ENCODE data around the gene COL18A1.

Gene COL18A1

DNA sequence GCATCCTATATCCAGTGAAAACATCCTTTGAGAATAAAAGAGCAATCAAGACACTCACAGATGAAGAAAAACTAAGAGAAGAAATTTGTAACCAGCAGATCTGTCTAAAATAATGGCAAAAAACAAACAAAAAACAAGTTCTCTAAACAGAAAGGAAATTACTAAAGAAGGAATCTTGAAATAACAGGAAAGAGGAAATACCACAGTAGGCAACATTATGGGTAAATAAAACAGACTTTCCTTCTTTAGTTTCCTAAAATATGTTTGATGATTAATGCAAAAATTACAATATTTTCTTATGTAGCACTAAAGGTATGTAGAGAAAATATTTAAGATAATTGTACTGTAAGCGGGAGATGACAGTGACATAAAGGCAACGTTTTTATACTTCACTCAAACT is 113.8 kb downstream of the COL18A1 start:
- Histone ChIP-seq H3K27ac (no peak overlapping the region), H3K27me3 (replicated peaks) (no peaks in the 10 kb centered on the region), H3K4me3 (ENCODE audit: low read depth, low read length) (no peak overlapping the region), H3K36me3 (replicated peaks) (peaks cover 2% of the 10 kb centered on the region)
- DNase-seq: no peak
- TF ChIP-seq, protein P1, sequence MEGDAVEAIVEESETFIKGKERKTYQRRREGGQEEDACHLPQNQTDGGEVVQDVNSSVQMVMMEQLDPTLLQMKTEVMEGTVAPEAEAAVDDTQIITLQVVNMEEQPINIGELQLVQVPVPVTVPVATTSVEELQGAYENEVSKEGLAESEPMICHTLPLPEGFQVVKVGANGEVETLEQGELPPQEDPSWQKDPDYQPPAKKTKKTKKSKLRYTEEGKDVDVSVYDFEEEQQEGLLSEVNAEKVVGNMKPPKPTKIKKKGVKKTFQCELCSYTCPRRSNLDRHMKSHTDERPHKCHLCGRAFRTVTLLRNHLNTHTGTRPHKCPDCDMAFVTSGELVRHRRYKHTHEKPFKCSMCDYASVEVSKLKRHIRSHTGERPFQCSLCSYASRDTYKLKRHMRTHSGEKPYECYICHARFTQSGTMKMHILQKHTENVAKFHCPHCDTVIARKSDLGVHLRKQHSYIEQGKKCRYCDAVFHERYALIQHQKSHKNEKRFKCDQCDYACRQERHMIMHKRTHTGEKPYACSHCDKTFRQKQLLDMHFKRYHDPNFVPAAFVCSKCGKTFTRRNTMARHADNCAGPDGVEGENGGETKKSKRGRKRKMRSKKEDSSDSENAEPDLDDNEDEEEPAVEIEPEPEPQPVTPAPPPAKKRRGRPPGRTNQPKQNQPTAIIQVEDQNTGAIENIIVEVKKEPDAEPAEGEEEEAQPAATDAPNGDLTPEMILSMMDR (IDR thresholded peaks at IDR 0.05; ENCODE audit: low read depth, low read length, missing control alignments): no peak
- in situ Hi-C loops (cut with HindIII; ENCODE audit: low pct_ligation_motif_present, low sequenced_read_pairs): no loop called here

DNA sequence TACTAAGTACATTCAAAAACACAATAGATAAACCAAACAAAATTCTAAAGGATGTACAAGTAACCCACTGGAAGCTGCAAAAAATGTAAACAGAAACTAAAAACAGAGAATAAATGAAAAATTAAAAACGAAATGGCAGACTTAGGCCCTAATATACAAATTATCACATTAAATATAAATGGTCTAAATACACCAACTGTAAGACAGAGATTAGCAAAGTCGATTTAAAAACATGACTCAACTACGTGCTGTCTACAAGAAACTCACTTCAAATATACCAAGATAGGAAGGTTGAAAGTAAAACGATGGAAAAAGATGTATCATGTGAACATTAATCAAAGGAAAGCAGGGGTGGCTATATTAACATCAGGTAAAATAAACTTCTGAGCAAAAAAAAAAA is 114.2 kb downstream of the COL18A1 start:
- in situ Hi-C loops (cut with HindIII; ENCODE audit: low pct_ligation_motif_present, low sequenced_read_pairs): no loop called here
- TF ChIP-seq, protein P1 (IDR thresholded peaks at IDR 0.05; ENCODE audit: low read depth, low read length, missing control alignments): no peak
- no peak overlapping the region for H3K27ac ChIP-seq
- H3K36me3 ChIP-seq (replicated peaks): no peaks in the 10 kb centered on the region
- no peak for DNase-seq
- H3K4me3 ChIP-seq (ENCODE audit: low read depth, low read length): no peak overlapping the region
- no peaks in the 10 kb centered on the region for H3K27me3 ChIP-seq (replicated peaks)

DNA sequence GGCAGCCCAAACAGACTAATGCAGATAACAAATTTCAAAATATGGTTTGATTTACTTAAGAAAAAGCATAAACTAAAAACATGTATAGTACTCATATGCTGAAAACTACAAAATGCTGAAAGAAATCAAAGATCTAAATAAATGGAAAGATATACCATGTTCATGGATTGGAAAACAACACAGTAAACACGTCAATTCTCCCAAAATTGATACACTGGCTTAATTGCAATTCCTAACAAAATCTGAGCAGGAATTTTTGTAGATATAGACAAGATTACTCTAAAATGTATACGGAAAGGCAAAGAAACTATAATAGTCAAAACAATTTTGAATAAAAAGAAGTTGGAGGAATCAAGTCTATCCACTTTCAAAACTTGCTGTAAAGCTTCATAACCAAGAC is 116.3 kb downstream of the COL18A1 start:
- in situ Hi-C loops (cut with HindIII; ENCODE audit: low pct_ligation_motif_present, low sequenced_read_pairs): no loop called here
- Histone ChIP-seq H3K36me3 (replicated peaks) (no peaks in the 10 kb centered on the region), H3K27me3 (replicated peaks) (no peaks in the 10 kb centered on the region), H3K4me3 (ENCODE audit: low read depth, low read length) (no peak overlapping the region), H3K27ac (no peak overlapping the region)
- TF ChIP-seq, protein P1 (IDR thresholded peaks at IDR 0.05; ENCODE audit: low read depth, low read length, missing control alignments): no peak
- no peak for DNase-seq

DNA sequence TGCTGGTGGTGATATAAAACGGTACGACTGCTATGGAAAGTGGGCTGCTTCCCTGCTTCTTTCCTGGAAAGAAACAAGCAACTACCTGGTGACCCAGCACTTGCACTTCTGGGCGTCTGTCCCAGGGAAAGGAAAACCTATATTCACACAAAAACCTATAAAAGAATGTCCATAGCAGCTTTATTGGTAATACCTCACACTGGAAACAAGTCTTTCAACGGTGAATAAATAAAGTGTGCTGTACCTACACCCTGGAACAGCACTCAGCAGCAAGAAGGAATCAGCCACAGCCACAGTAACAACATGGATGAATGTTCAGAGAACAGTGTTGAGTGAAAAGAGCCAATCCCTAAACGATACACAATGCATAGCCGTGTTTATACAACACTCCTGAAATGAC is 117.4 kb downstream of the COL18A1 start:
- Histone ChIP-seq H3K27ac (no peak overlapping the region), H3K4me3 (ENCODE audit: low read depth, low read length) (no peak overlapping the region), H3K27me3 (replicated peaks) (no peaks in the 10 kb centered on the region), H3K36me3 (replicated peaks) (no peaks in the 10 kb centered on the region)
- no peak for DNase-seq
- TF ChIP-seq, protein P1 (IDR thresholded peaks at IDR 0.05; ENCODE audit: low read depth, low read length, missing control alignments): no peak
- in situ Hi-C loops (cut with HindIII; ENCODE audit: low pct_ligation_motif_present, low sequenced_read_pairs): no loop called here

DNA sequence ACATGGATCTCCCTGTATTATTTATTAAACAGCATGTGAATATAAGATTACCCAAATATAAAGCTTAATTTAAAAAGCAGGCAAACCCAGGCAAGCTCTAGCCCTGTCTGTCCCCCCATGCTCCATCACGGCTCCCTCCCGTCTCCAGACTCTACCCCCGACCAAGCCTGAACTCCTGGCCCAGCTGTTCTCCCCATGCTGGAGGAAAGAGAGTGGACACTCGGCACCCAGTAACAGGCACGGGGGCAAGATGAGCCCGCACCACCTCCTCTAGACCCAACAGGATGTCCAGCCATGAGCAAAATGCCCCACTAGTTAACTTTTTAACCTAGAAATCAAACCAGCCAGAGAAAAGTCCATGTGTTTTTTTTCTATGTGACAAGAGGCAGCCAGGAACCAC is 118.0 kb downstream of the COL18A1 start:
- no peak overlapping the region for H3K4me3 ChIP-seq (ENCODE audit: low read depth, low read length)
- H3K27ac ChIP-seq: no peak overlapping the region
- TF ChIP-seq, protein P1 (IDR thresholded peaks at IDR 0.05; ENCODE audit: low read depth, low read length, missing control alignments): no peak
- in situ Hi-C loops (cut with HindIII; ENCODE audit: low pct_ligation_motif_present, low sequenced_read_pairs): no loop called here
- H3K36me3 ChIP-seq (replicated peaks): no peaks in the 10 kb centered on the region
- no peak for DNase-seq
- no peaks in the 10 kb centered on the region for H3K27me3 ChIP-seq (replicated peaks)

DNA sequence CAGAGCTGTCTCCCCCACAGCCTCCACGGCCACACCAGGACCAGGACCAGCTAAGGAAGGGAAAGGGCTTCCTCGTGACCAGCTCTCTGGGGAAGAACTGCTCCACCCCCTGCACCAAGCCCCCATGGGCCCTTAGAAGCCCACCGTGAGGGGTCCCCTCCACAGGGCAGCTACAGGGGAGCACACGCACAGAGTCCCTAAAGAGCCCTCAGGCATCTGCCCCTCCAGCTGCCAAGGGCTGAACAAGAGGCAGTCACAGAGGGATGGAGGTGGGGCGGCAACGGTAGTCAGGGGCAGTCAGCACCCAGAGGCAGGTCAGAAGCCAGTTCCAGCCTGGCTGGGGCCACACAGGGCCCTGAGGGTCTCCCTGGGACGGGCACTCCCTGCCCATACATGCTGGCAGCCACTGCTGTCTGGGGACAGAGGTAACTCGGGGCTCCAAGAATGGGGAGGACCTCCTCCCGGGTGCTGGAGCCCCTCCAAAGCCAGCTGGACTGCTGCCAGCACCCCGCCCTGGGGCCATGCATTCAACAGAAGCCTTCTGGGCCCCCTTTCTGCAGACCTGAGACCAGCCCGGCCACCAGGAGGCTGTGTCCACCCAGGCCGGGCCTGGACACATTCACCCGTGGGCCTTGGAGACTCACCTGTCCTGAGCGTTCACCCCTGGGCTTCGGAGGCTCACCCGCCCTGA is 118.6 kb downstream of the COL18A1 start:
- Histone ChIP-seq H3K36me3 (replicated peaks) (no peaks in the 10 kb centered on the region), H3K27ac (no peak overlapping the region), H3K4me3 (ENCODE audit: low read depth, low read length) (no peak overlapping the region), H3K27me3 (replicated peaks) (no peaks in the 10 kb centered on the region)
- DNase-seq: no peak
- TF ChIP-seq, protein P1 (IDR thresholded peaks at IDR 0.05; ENCODE audit: low read depth, low read length, missing control alignments): no peak
- in situ Hi-C loops (cut with HindIII; ENCODE audit: low pct_ligation_motif_present, low sequenced_read_pairs): no loop called here
